ENCODE results near the gene OBSCN.

Gene OBSCN

GRCh38 chr1:228373004-228373680, 165.3 kb downstream of the OBSCN start:
- no peak for DNase-seq

- DNase-seq, result no peak
These were observed 166.1 kb downstream of the OBSCN start for GRCh38 chr1:228373681-228374571.

GRCh38 chr1:228374711-228375577, 167.1 kb downstream of the OBSCN start:
- no peak for DNase-seq

GRCh38 chr1:228375578-228376261, 167.9 kb downstream of the OBSCN start:
- no peak for DNase-seq

GRCh38 chr1:228376262-228376628, 168.4 kb downstream of the OBSCN start:
- no peak for DNase-seq

GRCh38 chr1:228376651-228377631, 169.1 kb downstream of the OBSCN start:
- no peak for DNase-seq

GRCh38 chr1:228377664-228378089, 169.8 kb downstream of the OBSCN start:
- DNase-seq, result no peak

- DNase-seq, result peak; percentile 59
These were observed 170.4 kb downstream of the OBSCN start for GRCh38 chr1:228378090-228378872.

GRCh38 chr1:228378873-228379460, 171.1 kb downstream of the OBSCN start:
- no peak for DNase-seq

- DNase-seq, result no peak
These were observed 171.8 kb downstream of the OBSCN start for GRCh38 chr1:228379666-228380065.

GRCh38 chr1:228381356-228381755, 173.5 kb downstream of the OBSCN start:
- no peak for DNase-seq

GRCh38 chr1:228383773-228384172, 175.9 kb downstream of the OBSCN start:
- no peak for DNase-seq

- no peak for DNase-seq
These were observed 177.4 kb downstream of the OBSCN start for GRCh38 chr1:228385232-228385631.

- no peak for DNase-seq
These were observed 179.5 kb downstream of the OBSCN start for GRCh38 chr1:228387321-228387720.

- DNase-seq, result no peak
These were observed 182.8 kb downstream of the OBSCN start for GRCh38 chr1:228390649-228391048.

GRCh38 chr1:228391411-228392020, 183.7 kb downstream of the OBSCN start:
- no peak for DNase-seq

GRCh38 chr1:228392111-228392936, 184.5 kb downstream of the OBSCN start:
- DNase-seq, result no peak

GRCh38 chr1:228393268-228393701, 185.4 kb downstream of the OBSCN start:
- no peak for DNase-seq

All from activated CD4-positive, alpha-beta T cell treated with anti-CD3 and anti-CD28 coated beads, Interleukin-2, amount 50 U/mL, for 1 hour (primary cell).